ENCODE results near the gene ZNF132.

DNA sequence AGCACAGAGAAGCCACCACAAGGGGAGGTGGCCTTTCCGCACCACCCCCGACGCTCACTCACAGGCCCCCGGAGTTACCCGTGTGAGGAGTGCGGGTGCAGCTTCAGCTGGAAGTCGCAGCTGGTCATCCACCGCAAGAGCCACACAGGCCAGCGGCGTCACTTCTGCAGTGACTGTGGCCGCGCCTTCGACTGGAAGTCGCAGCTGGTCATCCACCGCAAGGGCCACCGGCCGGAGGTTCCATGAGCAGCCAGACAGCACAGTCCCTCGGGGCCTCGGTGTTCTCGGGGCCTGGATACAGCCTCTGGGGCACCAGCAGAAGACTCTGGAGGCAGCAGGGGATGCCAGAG lies 40.5 kb upstream of the ZNF132 start:
- TF ChIP-seq CTCF (IDR thresholded peaks at IDR 0.05) (no peak), POLR2A (IDR thresholded peaks at IDR 0.05) (no peak)
